Retina (tissue), 1 donor: ENCODE measurements around the gene ZNF592.
"Not testable (repeated sequence)": the region's sequence is repeated elsewhere in the genome, so short reads cannot be mapped to it uniquely, and the experiment has no call there.

Experiments used
- DNase-seq: peaks from one replicate; pipeline ENCODE4 v3.0.0-alpha.2; 2016

The ZNF592 gene

GRCh38 chr15:84832448-84833040 is 84.2 kb downstream of the ZNF592 start:
- DNase-seq: no peak

GRCh38 chr15:84833447-84834228 is 85.2 kb downstream of the ZNF592 start:
- no peak for DNase-seq

- no peak for DNase-seq
These were observed 86.0 kb downstream of the ZNF592 start for GRCh38 chr15:84834229-84834955.

GRCh38 chr15:84834969-84835368 is 86.6 kb downstream of the ZNF592 start:
- DNase-seq: no peak

- DNase-seq: peak; percentile 53
These were observed 87.4 kb downstream of the ZNF592 start for GRCh38 chr15:84835661-84836337.

- no peak for DNase-seq
These were observed 88.5 kb downstream of the ZNF592 start for GRCh38 chr15:84836844-84837243.

- DNase-seq: no peak
These were observed 91.3 kb downstream of the ZNF592 start for GRCh38 chr15:84839714-84840113.

GRCh38 chr15:84840255-84840654 is 91.9 kb downstream of the ZNF592 start:
- no peak for DNase-seq

GRCh38 chr15:84840741-84841429 is 92.5 kb downstream of the ZNF592 start:
- no peak for DNase-seq

- DNase-seq: no peak
These were observed 94.4 kb downstream of the ZNF592 start for GRCh38 chr15:84842781-84843180.

GRCh38 chr15:84844964-84845363 is 96.6 kb downstream of the ZNF592 start:
- DNase-seq: no peak

- DNase-seq: not testable (repeated sequence)
These were observed 97.2 kb downstream of the ZNF592 start for GRCh38 chr15:84845631-84846030.

- no peak for DNase-seq
These were observed 97.9 kb downstream of the ZNF592 start for GRCh38 chr15:84846269-84846668.

- no peak for DNase-seq
These were observed 99.0 kb downstream of the ZNF592 start for GRCh38 chr15:84847382-84847781.

GRCh38 chr15:84852212-84852611 is 103.8 kb downstream of the ZNF592 start:
- no peak for DNase-seq

GRCh38 chr15:84855136-84855535 is 106.7 kb downstream of the ZNF592 start:
- DNase-seq: no peak

- DNase-seq: no peak
These were observed 107.4 kb downstream of the ZNF592 start for GRCh38 chr15:84855765-84856164.
